NCI-H510A treated with DMSO at 0.1 percent for 48 hours (cell line): ENCODE measurements around the gene PALD1.
"Not testable (repeated sequence)": the region's sequence is repeated elsewhere in the genome, so short reads cannot be mapped to it uniquely, and the experiment has no call there.

ENCODE experiments used
- DNase-seq: peaks from one replicate; lab custom pipeline; 2025; lab: John Stamatoyannopoulos, UW

The PALD1 gene

DNA sequence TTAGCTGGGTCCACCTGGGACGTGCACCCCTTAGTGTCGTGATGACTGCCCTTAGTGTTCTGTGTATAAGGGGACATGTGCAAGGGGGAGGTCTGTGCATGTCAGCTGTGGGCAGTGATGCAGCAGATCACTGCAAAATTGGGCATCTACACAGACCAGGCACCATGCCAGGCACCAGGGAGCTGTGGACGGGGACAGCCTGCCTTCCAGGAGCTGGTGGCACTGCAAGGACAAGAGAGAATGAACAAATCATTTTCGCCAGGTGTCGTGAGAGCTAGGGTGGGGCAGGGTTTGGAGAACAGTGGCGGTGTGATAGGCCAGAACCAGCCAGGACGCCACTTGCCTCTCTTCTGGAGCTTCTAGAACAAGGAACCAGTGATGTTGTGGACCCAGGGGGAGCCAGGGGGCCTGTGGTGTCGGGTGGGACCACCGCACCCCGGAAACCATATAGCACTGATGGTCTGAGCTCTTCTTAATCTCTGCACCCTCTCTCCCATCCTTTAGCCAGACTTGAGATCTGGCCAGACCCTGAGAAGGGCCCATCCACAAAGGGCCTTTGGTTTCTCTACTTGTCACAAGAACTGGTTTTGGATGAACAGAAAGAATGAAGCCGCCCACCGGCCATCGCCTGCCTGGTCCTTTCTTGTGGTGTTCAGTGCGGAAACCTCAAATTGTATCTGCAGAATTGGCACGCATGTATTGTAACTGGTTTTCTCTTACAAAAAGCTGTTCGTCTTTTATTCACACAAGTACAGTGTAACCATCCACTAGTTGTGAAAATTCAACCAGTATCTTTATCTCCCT lies 93.3 kb downstream of the PALD1 start:
- no peak for DNase-seq

DNA sequence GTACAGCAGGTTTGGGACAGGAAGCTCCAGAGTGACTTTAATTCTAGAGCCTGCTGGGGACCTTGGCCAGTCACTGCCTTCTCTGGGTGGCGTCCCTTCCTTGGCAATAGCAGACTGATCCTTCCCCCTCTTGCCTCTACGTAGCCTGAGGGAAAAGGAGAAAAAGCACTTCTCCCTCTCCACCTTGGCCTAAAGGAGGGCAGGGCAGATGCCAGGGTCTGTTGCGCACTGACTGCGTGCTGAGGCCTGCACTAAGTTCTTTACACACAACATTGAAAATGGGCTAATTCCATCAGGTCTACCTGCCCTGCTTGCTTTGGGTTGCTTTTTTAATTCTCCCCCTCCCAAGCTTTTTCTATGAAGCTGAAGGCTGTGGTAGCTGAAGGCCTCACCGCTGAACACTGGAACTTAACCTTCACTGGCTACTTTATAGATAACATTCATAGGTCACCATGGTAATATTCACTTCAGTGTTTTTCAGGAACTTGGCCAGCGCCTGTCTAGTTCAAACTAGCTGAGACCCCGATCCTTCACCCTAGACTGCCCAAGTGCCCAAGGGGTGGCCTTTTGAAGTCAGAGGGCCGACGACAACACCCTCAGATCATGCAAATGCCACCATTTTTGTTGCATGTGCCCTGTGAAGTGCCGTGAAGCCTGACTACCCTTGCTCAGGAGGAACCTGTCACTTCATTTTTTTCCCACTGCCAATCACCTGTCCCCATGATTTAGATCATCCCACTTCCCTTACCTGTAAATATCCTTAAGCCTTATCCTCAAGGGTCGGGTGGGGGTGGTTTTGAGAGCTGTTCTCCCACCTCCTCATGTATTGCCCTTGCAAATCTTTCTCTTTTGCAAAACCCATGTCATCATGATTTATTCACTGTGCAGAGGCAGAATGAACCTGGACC lies 95.3 kb downstream of the PALD1 start:
- DNase-seq: no peak

DNA sequence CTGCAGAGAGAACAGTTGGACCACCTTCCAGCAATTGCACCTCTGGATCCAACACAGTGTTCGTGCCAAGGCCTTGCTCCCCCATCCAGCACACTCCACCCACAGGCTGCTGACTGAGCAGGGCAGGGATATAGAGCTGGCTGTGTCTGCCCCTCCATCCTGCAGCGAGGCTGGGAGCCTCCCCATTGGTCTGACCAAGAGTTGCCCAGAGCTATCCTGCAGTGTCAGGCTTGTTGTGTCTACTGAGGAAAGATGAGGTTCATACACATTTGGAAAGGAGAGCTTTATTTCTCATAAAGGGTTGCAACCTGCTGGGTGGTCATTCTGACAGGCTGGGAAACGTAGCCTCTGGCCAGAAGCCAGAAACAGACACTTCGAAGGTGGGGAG lies 96.9 kb downstream of the PALD1 start:
- peak; percentile 37 for DNase-seq

DNA sequence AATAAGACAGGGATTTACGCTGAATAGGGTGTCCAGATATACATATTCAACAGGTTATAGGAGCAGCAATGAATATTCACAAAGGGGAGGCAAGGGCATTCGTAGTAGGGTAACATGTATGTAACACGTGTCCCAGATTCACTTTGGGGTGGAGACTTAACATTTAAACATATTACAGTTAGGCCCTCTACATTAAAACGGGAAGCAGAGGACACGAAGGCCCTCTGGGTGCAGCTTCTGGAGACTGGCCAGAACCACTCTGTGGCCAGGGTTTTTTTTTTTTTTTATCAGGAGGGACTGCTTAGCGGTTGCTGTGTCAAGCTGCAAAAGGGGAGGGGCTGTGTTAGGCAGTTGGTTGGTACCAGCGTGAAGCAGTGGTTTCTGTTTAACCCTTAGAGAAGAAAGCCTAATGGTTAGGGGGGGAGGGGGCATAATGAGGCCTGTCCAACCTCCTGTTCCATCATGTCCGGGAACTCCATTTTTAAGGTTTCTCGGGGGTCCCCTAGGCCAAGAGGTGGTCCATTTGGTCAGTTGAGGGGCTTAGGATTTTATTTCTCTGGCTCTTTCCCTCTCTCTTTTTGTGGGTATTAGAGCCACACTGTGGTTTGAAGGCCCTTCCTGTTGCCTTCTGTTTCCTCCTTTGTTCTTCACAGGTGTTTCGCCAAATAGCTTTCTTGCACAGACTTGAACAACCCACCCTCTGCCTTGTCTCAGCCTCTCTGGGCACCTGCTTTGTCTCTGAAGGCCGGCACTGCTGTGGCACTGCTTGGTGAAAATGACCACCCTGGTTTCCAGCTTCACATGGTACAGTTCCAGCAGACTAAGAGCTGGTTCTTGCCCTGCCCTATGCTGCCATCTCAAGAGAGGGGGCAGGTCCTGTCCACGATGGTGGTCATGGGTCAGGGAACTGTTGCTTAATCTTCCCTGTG lies 97.6 kb downstream of the PALD1 start:
- peak; percentile 39 for DNase-seq

DNA sequence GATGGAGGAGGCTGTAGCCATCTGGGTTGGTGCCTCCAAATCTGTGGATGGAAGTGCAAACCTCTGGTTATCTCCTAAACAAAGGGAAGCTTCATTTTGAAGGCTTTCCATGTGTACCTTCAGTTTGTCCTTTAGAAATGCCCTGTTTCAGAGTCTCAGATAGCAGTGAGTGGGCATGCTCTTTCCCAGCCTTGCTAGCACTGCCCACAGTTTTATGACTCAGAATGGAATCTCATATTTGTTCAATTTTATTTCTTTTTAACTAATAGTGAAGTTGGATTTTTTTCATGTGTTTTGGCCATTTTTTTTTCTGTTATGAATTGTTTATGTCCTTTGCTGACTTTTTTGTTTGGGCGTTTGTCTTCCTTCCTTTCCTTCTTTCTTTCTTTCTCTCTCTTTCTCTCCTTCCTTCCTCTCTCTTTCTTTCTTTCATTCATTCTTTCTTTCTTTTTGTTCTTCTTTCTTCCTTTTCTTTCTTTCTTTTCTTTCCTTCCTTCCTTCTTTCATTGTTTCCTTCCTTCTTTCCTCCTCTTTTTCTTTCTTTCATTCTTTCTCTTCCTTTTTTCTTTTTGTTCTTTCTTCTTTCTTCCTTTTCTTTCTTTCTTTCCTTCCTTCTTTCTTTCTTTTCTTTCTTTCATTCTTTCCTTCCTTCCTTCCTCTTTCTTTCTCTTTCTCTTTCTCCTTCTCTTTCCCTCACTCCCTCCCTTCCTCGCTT lies 98.4 kb downstream of the PALD1 start:
- no peak for DNase-seq

DNA sequence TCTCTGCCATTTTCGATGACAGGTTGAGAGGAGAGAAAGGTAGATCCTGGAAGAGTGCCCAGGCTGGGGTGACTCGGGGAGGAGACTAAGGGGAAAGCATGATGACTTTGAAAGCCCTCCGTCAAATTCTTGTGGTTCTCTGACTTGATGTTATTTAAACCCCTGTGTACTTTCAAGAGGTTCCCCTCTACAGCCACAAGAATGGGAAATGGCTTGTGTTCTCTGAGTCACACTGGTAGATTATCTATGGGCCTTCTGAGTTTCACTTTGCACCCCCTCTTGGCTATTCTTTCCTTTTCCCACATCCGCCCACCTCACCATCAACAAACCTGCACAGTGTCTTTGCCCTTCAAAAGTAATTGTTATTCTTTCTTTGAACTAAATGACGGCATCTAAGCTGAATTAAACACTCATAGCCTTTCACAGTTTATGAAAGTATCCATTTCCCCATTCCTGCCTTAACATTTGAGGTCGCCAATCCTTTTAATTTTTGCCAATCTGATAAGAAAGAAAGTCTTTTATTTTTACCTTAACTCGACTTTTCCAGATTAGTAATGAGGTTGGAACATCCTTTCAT lies 99.9 kb downstream of the PALD1 start:
- DNase-seq: peak; percentile 27

DNA sequence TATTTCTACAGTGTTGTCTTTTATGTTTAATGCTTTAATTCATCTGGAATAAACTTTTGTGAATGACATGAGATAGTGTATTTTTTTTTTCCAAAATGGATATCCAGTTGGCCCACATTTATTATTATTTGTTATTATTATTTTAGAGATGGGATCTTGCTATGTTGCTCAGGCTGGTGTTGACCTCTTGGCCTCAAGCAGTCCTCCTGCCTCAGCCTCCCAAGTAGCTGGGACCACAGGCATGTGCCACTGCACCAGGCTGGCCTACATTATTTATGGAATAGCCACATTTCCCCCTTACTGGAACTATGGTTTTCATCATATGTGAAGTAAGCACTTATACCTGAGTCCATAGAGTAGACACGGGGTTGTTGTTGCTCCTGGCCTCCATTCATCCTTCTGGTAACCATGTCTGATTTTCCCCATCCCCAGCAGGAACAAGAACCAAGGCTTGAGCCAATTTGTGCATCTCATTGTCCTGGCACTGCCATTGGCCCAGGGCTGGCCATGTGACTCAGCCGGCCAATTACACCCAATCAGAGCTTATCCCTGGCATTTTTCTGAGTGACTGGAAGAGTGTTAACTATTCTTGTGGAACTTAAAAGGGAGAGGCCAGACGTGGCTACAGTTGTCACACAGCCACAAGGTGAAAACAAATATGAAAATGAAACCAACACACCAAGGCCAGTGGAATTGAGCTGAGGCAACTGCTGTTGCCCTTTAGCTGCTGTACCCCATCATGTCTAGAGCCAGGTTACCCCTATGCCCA lies 100.9 kb downstream of the PALD1 start:
- no peak for DNase-seq

DNA sequence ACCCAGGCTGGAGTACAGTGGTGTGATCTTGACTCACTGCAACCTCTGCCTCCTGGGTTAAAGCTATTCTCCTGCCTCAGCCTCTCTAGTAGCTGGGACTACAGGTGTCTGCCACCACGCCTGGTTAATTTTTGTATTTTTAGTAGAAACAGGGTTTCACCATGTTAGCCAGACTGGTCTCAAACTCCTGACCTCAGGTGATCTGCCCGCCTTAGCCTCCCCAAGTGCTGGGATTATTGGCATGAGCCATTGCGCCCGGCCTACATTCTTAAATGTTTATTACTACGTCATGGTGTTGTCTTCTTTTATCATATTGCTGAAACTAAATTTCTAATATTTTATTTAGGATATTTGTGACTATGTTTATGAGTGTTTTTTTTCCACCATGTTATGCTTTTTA lies 102.6 kb downstream of the PALD1 start:
- not testable (repeated sequence) for DNase-seq

DNA sequence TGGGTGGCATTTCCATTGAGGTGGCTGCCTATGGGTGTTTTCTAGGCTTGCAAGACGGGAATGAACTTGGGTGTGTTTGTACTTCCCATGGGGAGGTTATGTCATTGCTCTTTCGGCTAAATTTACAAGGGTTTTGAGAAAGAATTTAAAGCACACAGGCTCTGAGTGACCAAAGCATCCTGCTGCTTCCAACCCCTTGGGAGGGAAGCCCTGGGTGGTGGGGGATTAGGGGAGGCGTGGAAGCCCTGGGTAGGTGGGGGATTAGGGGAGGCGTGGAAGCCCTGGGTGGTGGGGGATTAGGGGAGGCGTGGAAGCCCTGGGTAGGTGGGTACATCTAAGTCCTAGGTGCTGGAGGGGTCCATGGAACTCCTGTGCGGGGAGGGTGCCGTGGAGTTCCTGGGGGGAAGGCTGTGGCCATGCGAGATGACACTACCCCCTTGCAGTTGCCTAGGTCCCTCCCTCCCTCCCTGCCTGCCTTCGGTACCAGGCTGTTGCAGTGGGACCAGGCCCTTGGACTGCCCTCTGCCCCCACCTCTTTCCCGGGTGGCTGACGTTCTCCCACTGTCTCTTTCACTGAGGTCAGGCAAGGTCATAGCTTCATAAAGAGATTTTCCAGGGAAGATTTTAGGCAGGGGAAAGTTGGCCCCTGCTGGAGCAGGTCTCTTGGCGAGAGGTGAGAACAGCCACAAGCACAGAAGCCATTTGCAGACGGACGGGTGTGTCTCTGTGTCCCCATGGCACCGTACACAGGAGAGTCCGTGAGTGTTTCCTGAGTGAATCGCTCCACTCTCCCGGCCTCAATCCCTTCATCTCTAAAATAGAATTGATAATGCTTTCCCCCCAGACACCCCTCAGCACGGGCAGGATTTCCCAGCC lies 104.5 kb downstream of the PALD1 start:
- no peak for DNase-seq

DNA sequence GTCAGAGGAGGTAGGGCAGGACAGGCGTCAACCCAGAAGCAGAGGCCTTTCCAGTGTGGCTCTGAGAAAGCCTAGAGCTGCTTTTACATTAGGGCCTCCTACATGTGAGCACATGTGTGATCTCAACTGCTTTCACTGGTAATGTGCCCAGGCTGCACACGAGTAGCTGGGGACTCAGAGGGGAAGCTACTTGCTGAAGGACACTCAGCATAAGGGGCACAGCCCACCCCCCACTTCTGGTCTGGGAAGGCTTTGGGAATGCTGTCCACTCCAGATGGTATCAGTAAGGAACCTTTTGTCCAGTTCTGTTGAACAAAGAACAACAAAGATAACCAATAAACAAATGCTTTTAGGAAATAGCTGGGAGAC lies 105.1 kb downstream of the PALD1 start:
- no peak for DNase-seq

DNA sequence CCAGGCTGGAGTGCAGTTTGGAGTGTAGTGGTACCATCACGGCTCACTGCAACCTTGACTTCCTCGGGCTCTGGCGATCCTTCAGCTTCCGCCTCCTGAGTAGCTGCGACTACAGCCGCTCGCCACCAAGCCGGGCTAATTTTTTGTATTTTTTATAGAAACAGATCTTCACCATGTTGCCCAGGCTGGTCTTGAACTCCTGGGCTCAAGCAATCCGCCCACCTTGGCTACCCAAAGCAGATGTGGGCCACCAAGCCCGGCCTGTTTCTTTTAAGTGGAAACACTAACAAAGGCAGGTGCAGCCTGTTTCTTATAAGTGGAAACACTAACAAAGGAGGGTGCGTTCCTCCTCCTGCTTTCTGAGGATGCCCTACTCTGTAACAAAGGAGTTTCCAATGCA lies 105.8 kb downstream of the PALD1 start:
- peak; percentile 50 for DNase-seq

DNA sequence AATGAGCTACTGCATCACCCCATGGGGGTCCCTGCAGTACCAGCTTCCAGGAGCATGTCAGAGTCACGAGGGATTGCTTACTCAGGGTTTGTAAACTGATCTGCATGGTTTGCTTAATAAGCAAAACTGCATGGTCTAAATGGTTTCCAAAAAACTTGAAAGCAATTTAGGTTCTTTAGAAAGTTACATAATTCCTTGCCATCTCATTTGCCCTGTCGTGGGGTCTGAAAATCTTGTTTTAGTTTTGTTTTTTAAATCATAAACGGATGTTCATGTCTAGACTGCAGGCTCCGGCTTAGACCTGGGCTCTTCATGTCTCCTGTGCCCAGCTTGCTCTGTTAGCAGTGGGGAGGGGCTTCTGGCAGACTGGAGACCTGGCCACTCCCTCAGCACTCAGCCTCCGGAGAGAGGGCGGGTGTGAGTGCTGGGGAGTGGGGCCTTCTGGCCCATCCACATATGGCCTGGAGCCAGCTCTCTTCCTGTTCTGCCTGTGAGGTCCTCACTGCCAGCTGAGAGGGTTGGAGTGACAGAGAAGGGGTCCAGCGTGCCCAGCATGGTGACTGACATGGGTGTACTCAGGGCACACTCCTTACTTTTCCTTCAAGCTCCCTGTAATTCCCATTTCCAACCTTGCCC lies 106.5 kb downstream of the PALD1 start:
- DNase-seq: peak; percentile 96

DNA sequence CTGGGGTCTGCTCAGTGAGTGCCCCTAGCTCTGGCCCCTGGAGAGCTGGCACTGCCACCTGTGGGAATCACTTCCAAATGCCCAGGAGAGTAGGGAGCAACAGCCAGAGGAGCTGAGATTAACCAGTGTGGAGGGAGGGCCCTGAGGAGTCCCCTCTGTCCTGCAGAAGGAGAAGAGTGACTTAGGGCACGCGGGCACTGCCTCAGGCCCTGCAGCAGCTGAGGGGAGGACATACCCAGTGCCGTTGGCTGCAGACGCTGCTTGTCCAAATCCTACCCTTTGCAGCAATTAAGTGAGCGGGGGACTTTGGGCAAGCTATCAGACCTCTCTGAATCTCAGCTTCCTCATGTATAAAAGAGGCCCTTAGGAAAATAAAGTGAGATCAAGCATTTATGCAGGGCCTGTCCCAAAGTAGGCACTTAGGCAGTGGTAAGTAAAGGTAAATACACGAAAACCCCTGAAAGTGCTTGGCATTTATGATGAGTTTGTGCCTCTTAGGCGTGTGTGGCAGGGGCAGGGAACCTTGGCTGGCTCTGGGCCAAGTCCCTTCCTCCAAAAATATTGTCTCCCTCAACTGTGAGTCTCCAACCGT lies 107.1 kb downstream of the PALD1 start:
- DNase-seq: peak; percentile 41

DNA sequence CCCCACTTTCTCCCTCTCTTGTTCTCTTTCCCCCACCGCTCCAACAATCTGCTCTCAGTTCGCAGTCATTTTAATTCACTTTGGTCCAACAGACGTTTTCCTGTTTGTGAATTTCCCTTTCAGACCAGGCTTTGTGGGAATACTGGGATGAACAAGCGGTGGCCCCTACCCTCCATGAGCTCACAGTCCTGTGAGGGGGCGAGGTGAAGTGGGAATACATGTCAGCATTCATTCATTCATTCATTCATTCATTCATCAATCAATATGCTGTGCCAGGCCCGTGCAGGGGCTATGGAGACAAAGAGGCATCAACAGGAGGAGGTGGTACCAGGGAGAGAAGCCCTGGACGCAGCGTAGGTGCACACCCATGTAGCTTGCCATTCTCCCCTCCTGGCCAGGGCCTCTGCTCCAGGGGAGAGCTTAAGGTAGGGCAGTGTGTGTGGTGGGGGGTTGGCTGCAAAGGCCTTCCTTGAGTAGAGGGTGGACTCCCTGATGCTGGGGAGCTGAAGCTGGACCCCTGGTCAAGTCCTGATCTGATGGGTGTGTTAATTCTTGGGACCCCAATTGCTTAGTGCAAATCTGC lies 107.9 kb downstream of the PALD1 start:
- no peak for DNase-seq

DNA sequence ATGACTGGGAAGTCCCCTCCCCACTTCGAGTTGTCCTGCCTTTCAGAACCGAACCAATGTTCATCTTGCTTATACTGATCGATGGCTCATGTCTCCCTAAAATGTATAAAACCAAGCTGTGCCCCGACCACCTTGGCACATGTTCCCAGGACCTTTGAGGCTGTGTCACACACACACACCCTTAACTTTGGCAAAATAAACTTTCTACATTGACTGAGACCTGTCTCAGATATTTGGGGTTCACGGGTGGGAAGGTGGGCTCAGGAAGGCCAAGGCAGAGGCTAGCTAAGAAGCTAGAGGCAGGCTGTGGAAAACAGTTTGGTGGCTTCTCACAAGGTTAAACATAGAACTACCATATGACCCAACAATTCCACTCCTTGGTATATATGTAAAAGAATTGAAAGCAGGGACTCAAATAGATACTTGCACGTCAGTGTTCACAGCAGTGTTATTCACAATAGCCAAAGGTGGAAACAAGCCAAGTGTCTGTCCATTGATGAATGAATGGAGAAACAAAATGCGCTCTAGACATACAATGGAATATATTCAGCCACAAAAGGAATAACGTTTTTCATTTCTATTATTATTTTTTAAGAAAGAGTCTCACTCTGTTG lies 108.6 kb downstream of the PALD1 start:
- no peak for DNase-seq

DNA sequence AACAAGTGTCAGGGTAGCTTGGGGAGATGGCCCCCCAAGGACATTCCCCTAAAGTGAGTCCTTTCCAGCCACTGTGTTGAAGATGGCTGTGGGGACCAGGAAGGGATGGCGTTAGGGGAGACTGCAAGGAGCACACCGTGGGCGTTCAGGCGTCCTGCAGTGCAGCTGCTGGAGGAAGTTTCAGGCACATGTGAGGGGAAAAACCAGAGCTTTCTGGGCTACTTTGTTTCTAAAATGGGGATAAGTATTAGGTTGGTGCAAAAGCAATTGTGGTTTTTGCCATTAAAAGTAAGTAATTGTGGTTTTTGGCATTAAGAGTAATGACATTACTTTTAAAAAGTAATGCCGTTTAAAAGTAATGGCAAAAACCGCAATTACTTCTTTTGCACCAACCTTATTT lies 109.7 kb downstream of the PALD1 start:
- DNase-seq: no peak

DNA sequence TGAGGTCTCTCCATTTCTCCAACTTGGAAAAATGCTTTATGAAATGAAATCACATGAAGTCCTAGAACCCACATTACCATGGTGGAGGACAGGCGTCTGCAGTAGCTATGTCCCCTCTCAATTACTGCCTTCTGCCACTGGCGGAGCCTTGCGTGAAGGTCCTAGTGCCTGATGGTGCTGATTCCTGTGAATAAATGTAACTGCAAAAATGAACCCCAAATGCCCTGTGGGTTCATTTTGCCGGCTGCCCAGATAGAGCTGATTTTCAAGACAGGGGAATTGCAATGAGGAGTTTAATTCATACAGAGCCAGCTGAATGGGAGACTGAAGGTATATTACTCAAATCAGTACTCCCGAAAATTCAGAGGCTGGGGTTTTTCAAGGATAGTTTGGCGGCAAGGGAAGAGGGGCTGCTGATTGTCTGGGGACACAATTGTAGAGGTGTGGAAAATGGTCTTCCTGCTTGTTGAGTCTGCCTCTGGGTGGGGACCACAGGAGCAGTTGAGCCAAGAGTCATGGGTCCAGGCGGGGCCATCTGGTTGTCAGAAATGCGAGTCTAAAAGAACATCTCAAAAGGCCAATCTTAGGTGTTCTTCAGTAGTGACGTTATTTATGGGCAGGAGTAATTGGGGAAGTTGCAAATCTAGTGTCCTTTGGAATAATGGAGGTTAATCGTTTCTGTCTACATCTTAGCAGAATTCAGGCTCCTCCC lies 110.4 kb downstream of the PALD1 start:
- DNase-seq: no peak
